Nephron (organoid): ENCODE measurements around the gene TOR2A.
"Not testable (repeated sequence)": the region's sequence is repeated elsewhere in the genome, so short reads cannot be mapped to it uniquely, and the experiment has no call there.

Experiments
- H3K27ac Mint-ChIP-seq, 3 experiments: 2 replicates each; pipeline ENCODE4 v1.8.0; 2020; ENCODE audit warnings: mixed read lengths in 3 of 3, mild to moderate bottlenecking in 2 of 3, moderate library complexity in 1 of 3
- H3K27me3 Mint-ChIP-seq: 2 replicates; pipeline ENCODE4 v1.8.0; 2021; ENCODE audit warnings: low read depth, mild to moderate bottlenecking, moderate library complexity, mixed read lengths
- H3K36me3 Mint-ChIP-seq: 2 replicates; pipeline ENCODE4 v1.8.0; 2020; ENCODE audit warnings: low read depth, mixed read lengths
- H3K4me1 Mint-ChIP-seq: 2 replicates; pipeline ENCODE4 v1.8.0; 2020; ENCODE audit warnings: mixed read lengths
- H3K4me3 Mint-ChIP-seq, 3 experiments: 2 replicates each; pipeline ENCODE4 v1.8.0; 2020; ENCODE audit warnings: mild to moderate bottlenecking in 3 of 3, mixed read lengths in 3 of 3, moderate library complexity in 2 of 3
- H3K9me3 Mint-ChIP-seq: 2 replicates; pipeline ENCODE4 v1.8.0; 2020; ENCODE audit warnings: mixed read lengths
- TF ChIP-seq, protein P1 (sequence below), 3 experiments: fragments of 200-600 bp; sonication (generic); IDR thresholded peaks; one replicate each; pipeline ENCODE4 v1.5.0; 2021; ENCODE audit warnings: antibody characterized with exemption in 3 of 3; ENCODE audit not compliant: unreplicated experiment in 3 of 3

TOR2A gene

DNA sequence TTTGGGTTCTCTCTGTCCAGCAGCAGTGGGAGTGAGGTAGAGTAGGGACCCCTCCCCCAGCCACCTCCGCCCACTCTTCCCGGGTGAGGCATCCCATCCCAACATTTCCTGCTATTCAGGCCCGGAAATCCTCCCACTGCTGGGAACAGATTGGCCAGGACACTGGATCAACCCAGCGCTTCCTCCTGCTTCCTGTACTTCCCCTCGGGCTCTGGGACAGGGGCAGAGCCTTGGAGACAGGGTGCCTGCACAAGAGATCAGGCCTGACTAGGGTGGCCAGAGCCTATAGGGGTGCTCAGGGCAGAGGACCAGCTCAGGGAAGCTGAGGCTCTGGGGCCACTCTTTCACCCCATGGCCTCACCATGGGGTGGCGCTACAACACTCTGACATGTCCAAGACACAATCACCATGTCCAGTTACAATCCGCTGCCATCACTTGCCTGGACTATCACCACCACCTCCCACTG lies 28.9 kb upstream of the TOR2A start:
- Mint-ChIP-seq H3K4me1 (peaks cover 30% of the 10 kb centered on the region), H3K36me3 (peaks cover 11% of the 10 kb centered on the region), H3K9me3 (no peaks in the 10 kb centered on the region), H3K4me3 (no peak overlapping the region), H3K27me3 (peaks cover 12% of the 10 kb centered on the region), H3K27ac (peak overlapping the region; percentile 73 to 90 (median 86))
- TF ChIP-seq, protein P1, sequence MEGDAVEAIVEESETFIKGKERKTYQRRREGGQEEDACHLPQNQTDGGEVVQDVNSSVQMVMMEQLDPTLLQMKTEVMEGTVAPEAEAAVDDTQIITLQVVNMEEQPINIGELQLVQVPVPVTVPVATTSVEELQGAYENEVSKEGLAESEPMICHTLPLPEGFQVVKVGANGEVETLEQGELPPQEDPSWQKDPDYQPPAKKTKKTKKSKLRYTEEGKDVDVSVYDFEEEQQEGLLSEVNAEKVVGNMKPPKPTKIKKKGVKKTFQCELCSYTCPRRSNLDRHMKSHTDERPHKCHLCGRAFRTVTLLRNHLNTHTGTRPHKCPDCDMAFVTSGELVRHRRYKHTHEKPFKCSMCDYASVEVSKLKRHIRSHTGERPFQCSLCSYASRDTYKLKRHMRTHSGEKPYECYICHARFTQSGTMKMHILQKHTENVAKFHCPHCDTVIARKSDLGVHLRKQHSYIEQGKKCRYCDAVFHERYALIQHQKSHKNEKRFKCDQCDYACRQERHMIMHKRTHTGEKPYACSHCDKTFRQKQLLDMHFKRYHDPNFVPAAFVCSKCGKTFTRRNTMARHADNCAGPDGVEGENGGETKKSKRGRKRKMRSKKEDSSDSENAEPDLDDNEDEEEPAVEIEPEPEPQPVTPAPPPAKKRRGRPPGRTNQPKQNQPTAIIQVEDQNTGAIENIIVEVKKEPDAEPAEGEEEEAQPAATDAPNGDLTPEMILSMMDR (IDR thresholded peaks at IDR 0.05; ENCODE audit: unreplicated experiment in 3 of 3), result peak in 1 of 3 experiments; percentile 19

- H3K9me3 Mint-ChIP-seq, result no peaks in the 10 kb centered on the region
- peak overlapping the region in 1 of 3 experiments; percentile 46 for H3K27ac Mint-ChIP-seq
- TF ChIP-seq, protein P1 (IDR thresholded peaks at IDR 0.05; ENCODE audit: unreplicated experiment in 3 of 3), result no peak
- H3K36me3 Mint-ChIP-seq, result peaks cover 11% of the 10 kb centered on the region
- H3K27me3 Mint-ChIP-seq, result peaks cover 21% of the 10 kb centered on the region
- peaks cover 15% of the 10 kb centered on the region for H3K4me1 Mint-ChIP-seq
- no peak overlapping the region for H3K4me3 Mint-ChIP-seq
Observed at GRCh38 chr9:127762111-127762676, 27.1 kb upstream of the TOR2A start.

DNA sequence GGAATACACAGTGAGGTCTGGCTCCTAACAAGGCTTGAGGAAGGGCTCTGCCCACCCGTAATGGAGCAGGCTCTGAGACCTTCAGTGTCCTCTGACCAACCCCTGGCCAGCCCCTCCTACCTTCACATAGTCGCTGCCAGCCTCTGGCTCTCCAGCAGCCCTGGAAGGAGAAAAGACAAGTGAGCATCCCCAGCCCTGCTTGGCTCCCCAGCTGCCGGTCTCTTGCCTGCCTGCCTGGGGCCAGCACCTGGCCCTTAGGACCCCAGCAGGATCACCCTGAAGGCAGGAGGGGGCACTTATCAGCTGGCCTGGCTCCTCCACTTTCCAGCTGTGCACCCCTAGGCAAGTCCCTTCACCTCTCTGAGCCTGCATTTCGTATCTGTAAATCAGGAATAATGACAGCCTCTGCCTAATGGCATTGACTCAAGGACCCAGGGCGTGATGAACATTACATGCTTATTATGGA lies 26.4 kb upstream of the TOR2A start:
- Mint-ChIP-seq H3K9me3 (no peaks in the 10 kb centered on the region), H3K4me3 (no peak overlapping the region), H3K36me3 (peaks cover 11% of the 10 kb centered on the region), H3K4me1 (peaks cover 12% of the 10 kb centered on the region), H3K27ac (no peak overlapping the region), H3K27me3 (peaks cover 27% of the 10 kb centered on the region)
- TF ChIP-seq, protein P1 (IDR thresholded peaks at IDR 0.05; ENCODE audit: unreplicated experiment in 3 of 3), result no peak

DNA sequence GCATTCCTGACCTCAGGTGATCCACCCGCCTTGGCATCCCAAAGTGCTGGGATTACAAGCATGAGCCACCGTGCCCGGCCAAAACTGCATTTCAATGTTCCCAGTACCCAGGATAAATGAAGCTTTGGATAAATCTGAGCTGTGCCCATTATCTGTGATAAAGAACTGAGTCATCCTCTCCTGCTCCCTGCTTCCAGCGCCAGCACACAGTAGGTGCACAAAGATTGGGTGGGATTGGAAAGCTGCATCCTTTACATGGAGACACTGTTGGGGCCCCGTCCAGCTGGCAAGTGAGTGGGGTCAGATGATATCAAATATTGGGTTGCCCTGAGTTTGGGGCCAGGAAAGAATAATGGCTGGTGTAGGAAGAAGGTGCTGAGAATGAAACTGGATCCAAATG lies 26.0 kb upstream of the TOR2A start:
- Mint-ChIP-seq H3K4me3 (no peak overlapping the region), H3K4me1 (peaks cover 12% of the 10 kb centered on the region), H3K27ac (no peak overlapping the region), H3K9me3 (no peaks in the 10 kb centered on the region), H3K36me3 (peaks cover 7% of the 10 kb centered on the region), H3K27me3 (peaks cover 30% of the 10 kb centered on the region)
- TF ChIP-seq, protein P1 (IDR thresholded peaks at IDR 0.05; ENCODE audit: unreplicated experiment in 3 of 3), result no peak

DNA sequence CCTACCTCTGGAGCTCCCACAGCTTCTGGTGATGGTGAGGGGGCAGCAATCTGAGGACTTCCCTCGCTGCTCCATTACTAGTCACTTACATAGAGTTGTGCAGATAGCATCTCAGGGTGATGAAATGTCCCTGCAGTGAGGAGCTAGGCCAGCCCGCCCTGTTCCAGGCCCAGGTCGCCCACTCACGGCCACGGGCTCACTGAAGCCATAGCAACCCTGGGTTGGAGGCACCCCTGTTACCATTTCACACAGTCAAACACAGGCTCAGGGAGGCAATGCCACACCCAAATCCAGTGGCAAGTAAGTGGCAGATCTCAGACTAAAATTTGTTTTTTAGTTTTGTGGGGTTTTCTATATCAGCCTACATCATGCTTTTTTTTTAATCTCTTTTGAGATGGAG lies 23.7 kb upstream of the TOR2A start:
- peaks cover 41% of the 10 kb centered on the region for H3K27me3 Mint-ChIP-seq

DNA sequence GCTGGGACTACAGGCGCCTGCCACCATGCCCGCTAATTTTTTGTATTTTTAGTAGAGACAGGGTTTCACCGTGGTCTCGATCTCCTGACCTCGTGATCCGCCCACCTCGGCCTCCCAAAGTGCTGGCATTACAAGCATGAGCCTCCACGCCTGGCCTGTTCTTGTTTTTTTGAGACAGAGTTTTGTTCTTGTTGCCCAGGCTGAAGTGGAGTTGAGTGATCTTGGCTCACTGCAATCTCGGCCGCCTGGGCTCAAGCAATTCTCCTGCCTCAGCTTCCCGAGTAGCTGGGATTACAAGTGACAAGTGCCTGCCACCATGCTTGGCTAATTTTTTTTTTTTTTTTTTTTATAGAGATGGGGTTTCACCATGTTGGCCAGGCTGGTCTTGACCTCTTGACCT lies 21.7 kb upstream of the TOR2A start:
- H3K36me3 Mint-ChIP-seq, H3K4me3 Mint-ChIP-seq, H3K9me3 Mint-ChIP-seq, H3K4me1 Mint-ChIP-seq, H3K27ac Mint-ChIP-seq: not testable (repeated sequence)
- peaks cover 58% of the 10 kb centered on the region for H3K27me3 Mint-ChIP-seq

More for the DNA sequence above, 23.7 kb upstream of the TOR2A start:
- H3K4me1 Mint-ChIP-seq, result peaks cover 6% of the 10 kb centered on the region
- H3K36me3 Mint-ChIP-seq, result no peaks in the 10 kb centered on the region
- H3K9me3 Mint-ChIP-seq, result no peaks in the 10 kb centered on the region
- no peak overlapping the region for H3K27ac Mint-ChIP-seq
- TF ChIP-seq, protein P1 (IDR thresholded peaks at IDR 0.05; ENCODE audit: unreplicated experiment in 3 of 3), result no peak
- no peak overlapping the region for H3K4me3 Mint-ChIP-seq
